HFFc6 (cell line): Measurements from ENCODE around the gene UPP2. TPM values are rescaled to one million over a fixed set of nuclear protein-coding genes. Genes with fewer than 3 reads are reported as not detected.

ENCODE experiments used
- DNase-seq: peaks from one replicate; pipeline ENCODE4 v3.0.0-alpha.2; 2018
- H3K27ac Mint-ChIP-seq: 2 replicates; pipeline ENCODE4 v1.8.0; 2020; ENCODE audit warnings: mild to moderate bottlenecking, mixed read lengths
- H3K27me3 Mint-ChIP-seq: 2 replicates; pipeline ENCODE4 v1.8.0; 2021; ENCODE audit warnings: mild to moderate bottlenecking, moderate library complexity, mixed read lengths; ENCODE audit not compliant: insufficient read depth
- H3K36me3 Mint-ChIP-seq: 2 replicates; pipeline ENCODE4 v1.8.0; 2021; ENCODE audit warnings: low read depth, mixed read lengths
- H3K4me1 Mint-ChIP-seq: 2 replicates; pipeline ENCODE4 v1.8.0; 2020; ENCODE audit warnings: low read depth, mixed read lengths
- H3K4me3 Mint-ChIP-seq: 2 replicates; pipeline ENCODE4 v1.8.0; 2020; ENCODE audit warnings: mild to moderate bottlenecking, moderate library complexity, mixed read lengths
- H3K9me3 Mint-ChIP-seq: 2 replicates; pipeline ENCODE4 v1.8.0; 2020; ENCODE audit warnings: mild to moderate bottlenecking, mixed read lengths
- total RNA-seq, 6 experiments: library from RNA; stranded (reverse); fragmentation: NEBNext Ultra II Directional; extraction: Animal tissue kit (Norgen Biotek cat#: 25700); gene quantifications; 2 replicates in 1 of 6; 3 replicates in 5 of 6; pipeline ENCODE4 v1.2.3, GENCODE V29; 2021
- TF ChIP-seq, protein P1 (sequence below): fragments of 200-600 bp; sonication (generic); IDR thresholded peaks from 2 replicates; pipeline ENCODE4 v1.5.0; 2021; ENCODE audit warnings: antibody characterized with exemption, mild to moderate bottlenecking

The UPP2 gene
- total RNA-seq, 6 experiments from 2014 or later = not detected

DNA sequence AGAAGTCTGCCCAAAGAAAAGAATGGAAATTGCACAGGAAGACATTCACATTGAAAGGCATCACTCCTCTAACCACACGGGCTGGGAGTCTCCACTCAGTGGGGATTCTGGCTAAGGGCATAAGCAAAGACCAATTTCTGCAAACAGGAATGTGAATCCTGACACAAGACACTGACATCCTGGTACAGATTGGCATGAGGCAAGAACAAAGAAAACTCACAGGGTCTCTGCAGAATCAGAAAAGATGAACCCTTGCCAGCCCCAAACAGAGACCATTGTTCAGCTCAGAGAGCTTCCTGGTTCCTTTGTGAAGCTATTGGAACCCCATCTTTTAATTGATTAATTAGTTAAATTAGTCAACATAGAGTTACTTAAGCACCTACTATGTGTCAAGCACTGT lies 82.3 kb downstream of the UPP2 start:
- Mint-ChIP-seq H3K4me1 (no peaks in the 10 kb centered on the region), H3K9me3 (no peaks in the 10 kb centered on the region), H3K4me3 (no peak overlapping the region), H3K27ac (no peak overlapping the region), H3K36me3 (no peaks in the 10 kb centered on the region), H3K27me3 (peaks cover 2% of the 10 kb centered on the region; the same call in 1 of the 2 replicates)
- TF ChIP-seq, protein P1, sequence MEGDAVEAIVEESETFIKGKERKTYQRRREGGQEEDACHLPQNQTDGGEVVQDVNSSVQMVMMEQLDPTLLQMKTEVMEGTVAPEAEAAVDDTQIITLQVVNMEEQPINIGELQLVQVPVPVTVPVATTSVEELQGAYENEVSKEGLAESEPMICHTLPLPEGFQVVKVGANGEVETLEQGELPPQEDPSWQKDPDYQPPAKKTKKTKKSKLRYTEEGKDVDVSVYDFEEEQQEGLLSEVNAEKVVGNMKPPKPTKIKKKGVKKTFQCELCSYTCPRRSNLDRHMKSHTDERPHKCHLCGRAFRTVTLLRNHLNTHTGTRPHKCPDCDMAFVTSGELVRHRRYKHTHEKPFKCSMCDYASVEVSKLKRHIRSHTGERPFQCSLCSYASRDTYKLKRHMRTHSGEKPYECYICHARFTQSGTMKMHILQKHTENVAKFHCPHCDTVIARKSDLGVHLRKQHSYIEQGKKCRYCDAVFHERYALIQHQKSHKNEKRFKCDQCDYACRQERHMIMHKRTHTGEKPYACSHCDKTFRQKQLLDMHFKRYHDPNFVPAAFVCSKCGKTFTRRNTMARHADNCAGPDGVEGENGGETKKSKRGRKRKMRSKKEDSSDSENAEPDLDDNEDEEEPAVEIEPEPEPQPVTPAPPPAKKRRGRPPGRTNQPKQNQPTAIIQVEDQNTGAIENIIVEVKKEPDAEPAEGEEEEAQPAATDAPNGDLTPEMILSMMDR = no peak
- no peak for DNase-seq

DNA sequence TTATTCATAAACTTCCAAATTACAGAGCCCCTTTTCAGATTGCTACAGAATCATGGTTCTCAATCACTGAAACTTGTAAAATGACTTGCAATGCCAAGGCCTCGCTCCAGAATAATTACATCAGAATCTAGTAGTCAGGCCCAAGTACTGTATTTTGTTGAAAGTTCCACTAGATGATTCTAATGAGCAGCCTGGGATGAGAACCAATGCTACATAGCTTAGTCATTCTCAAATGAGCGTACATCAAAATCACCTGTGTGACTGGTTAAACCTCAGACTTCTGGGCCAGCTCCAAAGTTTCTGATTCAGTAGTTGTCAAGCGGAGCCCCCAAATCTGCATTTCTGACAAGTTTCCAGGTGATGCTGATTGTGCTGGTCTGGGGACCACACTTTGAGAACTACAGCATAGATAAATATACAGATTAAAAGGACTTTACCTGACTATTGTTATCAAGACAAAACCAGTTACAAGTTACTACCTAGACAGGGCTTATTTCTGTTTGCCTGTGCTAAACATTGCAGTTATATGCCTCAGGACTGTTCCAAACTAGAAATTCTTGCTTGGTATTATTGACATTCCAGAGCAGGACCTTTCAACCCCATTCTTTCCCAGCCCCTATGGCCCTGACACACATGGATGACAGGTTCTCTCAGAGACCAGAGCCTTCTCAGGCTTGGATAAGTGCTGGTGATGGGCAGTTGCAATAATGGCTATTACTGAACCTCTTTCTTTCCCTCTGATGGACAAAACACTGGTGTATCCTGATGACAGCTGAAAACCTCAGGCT lies 83.1 kb downstream of the UPP2 start:
- no peak for DNase-seq
- Mint-ChIP-seq H3K9me3 (no peaks in the 10 kb centered on the region), H3K4me1 (no peaks in the 10 kb centered on the region), H3K36me3 (no peaks in the 10 kb centered on the region), H3K27ac (no peak overlapping the region), H3K4me3 (no peak overlapping the region), H3K27me3 (peaks cover 2% of the 10 kb centered on the region; the same call in 1 of the 2 replicates)
- TF ChIP-seq, protein P1 = no peak

Other genes with a start within 250 kb of the UPP2 start
- gene ACVR1, start 225.5 kb upstream of the UPP2 start, total RNA-seq = 10 to 100 TPM; 37.5 to 48.4 (median 43.1) TPM